Measurements from ENCODE around the gene GOLT1B. TPM values are rescaled to one million over a fixed set of nuclear protein-coding genes. Genes with fewer than 3 reads are reported as not detected.

The GOLT1B gene
- total RNA-seq, 1 donor from 2014 or later, result 25.9 TPM

DNA sequence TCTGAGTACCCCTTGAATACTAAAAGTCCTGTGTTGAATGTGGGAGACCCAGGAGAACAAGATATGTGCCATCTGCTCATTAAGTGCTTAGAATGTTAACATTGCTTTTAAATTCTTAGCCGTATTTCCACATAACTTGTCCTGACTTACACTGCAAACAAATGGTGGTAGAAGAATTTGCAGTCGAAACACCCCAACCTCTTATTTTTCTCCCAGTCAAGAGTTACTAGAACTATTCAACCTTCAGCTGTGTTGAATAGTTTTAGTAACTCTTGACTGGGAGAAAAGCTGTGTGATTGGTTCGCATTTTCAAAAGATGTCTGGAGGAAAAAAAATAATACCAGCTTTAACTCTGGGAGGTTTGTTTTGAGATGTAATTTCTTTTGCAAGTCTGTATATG, 16.9 kb downstream of the GOLT1B start:
- no peaks in the 10 kb centered on the region for H3K9me3 Mint-ChIP-seq
- H3K4me1 Mint-ChIP-seq, result no peaks in the 10 kb centered on the region
- peaks cover 30% of the 10 kb centered on the region for H3K36me3 Mint-ChIP-seq (ENCODE audit: low read depth)
- POLR2A ChIA-PET, result no interaction called here
- no peak for ATAC-seq (ENCODE audit: low read depth)
- H3K27me3 Mint-ChIP-seq, result no peaks in the 10 kb centered on the region
- CTCF ChIA-PET, result no interaction called here
- TF ChIP-seq CTCF (IDR thresholded peaks at IDR 0.05), result no peak
- H3K4me3 Mint-ChIP-seq, result no peak overlapping the region
- no peak for DNase-seq
- intact Hi-C loops (cut with micrococcal nuclease), result no loop called here
- H3K27ac Mint-ChIP-seq, result no peak overlapping the region

DNA sequence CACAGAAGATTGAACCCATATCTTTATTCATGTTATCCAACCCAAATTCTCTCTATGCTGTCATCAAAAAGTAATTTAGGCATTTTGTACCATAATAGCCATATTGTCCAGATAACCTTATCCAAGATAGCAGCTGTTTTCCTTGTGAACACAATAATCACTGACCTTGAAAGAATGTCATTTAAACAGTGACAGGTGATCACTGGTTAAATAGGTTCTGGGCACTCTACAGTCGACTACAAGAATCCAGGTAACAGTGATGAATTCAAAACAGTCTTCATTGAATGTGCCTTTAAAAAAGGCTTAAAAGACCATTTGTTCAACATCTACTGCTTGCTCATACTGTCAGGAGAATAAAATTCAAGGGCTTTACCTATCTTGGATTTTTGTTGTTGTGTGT, 20.0 kb downstream of the GOLT1B start:
- no peak overlapping the region for H3K27ac Mint-ChIP-seq
- ATAC-seq (ENCODE audit: low read depth) (no peak), DNase-seq (no peak)
- H3K4me3 Mint-ChIP-seq, result no peak overlapping the region
- ChIA-PET CTCF (no interaction called here), POLR2A (no interaction called here)
- H3K9me3 Mint-ChIP-seq, result peaks cover 4% of the 10 kb centered on the region
- intact Hi-C loops (cut with micrococcal nuclease), result no loop called here
- H3K36me3 Mint-ChIP-seq (ENCODE audit: low read depth), result peaks cover 10% of the 10 kb centered on the region
- no peak for TF ChIP-seq CTCF (IDR thresholded peaks at IDR 0.05)
- no peaks in the 10 kb centered on the region for H3K27me3 Mint-ChIP-seq
- H3K4me1 Mint-ChIP-seq, result no peaks in the 10 kb centered on the region

- Mint-ChIP-seq H3K4me1 (peaks cover 6% of the 10 kb centered on the region), H3K9me3 (peaks cover 4% of the 10 kb centered on the region), H3K27me3 (no peaks in the 10 kb centered on the region), H3K4me3 (no peak overlapping the region), H3K36me3 (ENCODE audit: low read depth) (peaks cover 3% of the 10 kb centered on the region), H3K27ac (no peak overlapping the region)
- no peak for ATAC-seq (ENCODE audit: low read depth)
- CTCF ChIA-PET, result no interaction called here
- POLR2A ChIA-PET, result no interaction called here
- no peak for TF ChIP-seq CTCF (IDR thresholded peaks at IDR 0.05)
- DNase-seq, result no peak
- intact Hi-C loops (cut with micrococcal nuclease), result no loop called here
Observed at GRCh38 chr12:21523148-21523547, 21.6 kb downstream of the GOLT1B start.

DNA sequence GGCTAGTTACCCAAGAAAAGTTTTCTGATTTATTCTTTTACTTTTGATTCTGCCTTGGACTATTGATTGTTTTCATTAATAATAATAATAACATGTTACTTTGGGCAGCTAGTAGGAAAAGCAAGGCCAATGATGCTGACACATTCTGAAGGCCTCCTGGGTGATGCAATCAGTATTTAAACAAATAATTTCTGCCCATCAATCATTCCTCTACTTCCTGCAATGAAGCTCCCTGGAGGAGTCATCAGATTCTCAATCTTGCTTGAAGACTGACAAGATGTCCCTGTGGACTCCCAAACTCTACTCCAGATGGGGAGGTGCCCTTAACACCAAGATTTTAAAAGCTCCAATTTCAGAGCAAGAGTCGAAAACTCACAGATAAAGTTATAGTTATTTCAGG, 24.5 kb downstream of the GOLT1B start, which contains the start of gene SPX:
TSS of gene SPX (plus strand) at position 244 of the 400 bp plus-strand sequence. CDS start 177 bp downstream, outside the sequence.
- Mint-ChIP-seq H3K9me3 (peaks cover 4% of the 10 kb centered on the region), H3K4me3 (peak within 1 kb of the TSS; percentile 74), H3K27ac (no peak within 1 kb of the TSS), H3K36me3 (ENCODE audit: low read depth) (no peaks in the 10 kb centered on the region), H3K27me3 (peaks cover 16% of the 10 kb centered on the region), H3K4me1 (peaks cover 8% of the 10 kb centered on the region)
- no peak for TF ChIP-seq CTCF (IDR thresholded peaks at IDR 0.05)
- ChIA-PET CTCF (no interaction called here), POLR2A (no interaction called here)
- ATAC-seq (ENCODE audit: low read depth) (no peak), DNase-seq (no peak)
- intact Hi-C loops (cut with micrococcal nuclease), result no loop called here

DNA sequence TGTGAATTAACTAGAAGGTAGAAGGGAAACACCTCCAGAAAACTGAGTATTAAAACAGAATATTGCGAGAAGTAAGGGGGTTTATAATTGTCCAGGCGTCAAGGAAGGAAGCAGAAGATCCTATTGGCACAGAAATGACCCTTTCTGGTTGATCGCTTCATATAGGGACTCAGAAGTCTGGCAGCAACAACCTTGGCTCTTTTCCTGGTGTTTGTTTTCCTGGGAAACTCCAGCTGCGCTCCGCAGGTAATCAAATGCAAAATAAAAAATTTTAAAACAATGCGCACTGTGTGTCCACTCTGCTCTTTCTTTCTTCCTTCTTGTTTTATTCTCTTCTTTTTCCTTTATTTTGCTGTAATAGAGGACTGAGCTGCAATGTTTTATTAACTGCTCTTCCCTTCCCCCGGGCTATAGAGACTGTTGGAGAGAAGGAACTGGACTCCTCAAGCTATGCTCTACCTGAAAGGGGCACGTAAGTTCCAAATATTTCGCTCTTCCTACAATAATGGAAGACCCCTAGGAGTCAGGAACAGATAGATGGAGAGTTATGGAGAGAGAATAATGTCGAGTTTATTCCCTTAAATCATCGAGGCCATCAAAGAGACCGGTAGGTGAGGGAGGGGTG, 25.2 kb downstream of the GOLT1B start:
- Mint-ChIP-seq H3K27me3 (peaks cover 21% of the 10 kb centered on the region), H3K9me3 (peaks cover 4% of the 10 kb centered on the region), H3K36me3 (ENCODE audit: low read depth) (no peaks in the 10 kb centered on the region), H3K4me3 (peak overlapping the region; percentile 74), H3K4me1 (peaks cover 8% of the 10 kb centered on the region), H3K27ac (no peak overlapping the region)
- CTCF ChIA-PET, result interaction anchor here (1.0 kb wide), 1 partner anchor 153 kb away, joined by 4 read pairs; no protein-coding TSS in a partner anchor
- TF ChIP-seq CTCF (IDR thresholded peaks at IDR 0.05), result no peak
- DNase-seq, result no peak
- intact Hi-C loops (cut with micrococcal nuclease), result no loop called here
- POLR2A ChIA-PET, result interaction anchor here (0.7 to 2.0 kb wide), 3 partner anchors 25 to 163 kb away, joined by 3 to 18 read pairs (median 3); partner anchors contain the start of genes GOLT1B, PYROXD1 and RECQL
- no peak for ATAC-seq (ENCODE audit: low read depth)
